HepG2 (cell line): Measurements from ENCODE around the gene GCDH. TPM values are rescaled to one million over a fixed set of nuclear protein-coding genes. Genes with fewer than 3 reads are reported as not detected.

Experiments
- ARID4A ChIP-seq: sonication (generic); formaldehyde crosslinking; IDR thresholded peaks from 2 replicates; pipeline ENCODE4 v1.5.0; 2020; ENCODE audit warnings: mild to moderate bottlenecking, missing genetic modification reagents, borderline replicate concordance
- BCL6 ChIP-seq: IDR thresholded peaks from 2 replicates; pipeline ENCODE4 v1.6.1; 2016; ENCODE audit warnings: missing genetic modification reagents, missing compliant biosample characterization
- HDAC2 ChIP-seq: sonication (generic); formaldehyde crosslinking; IDR thresholded peaks from 2 replicates; pipeline ENCODE4 v1.4.0; 2020; ENCODE audit warnings: missing genetic modification reagents
- KDM5A ChIP-seq: fragments of 200-600 bp; sonication (generic); IDR thresholded peaks from 2 replicates; pipeline ENCODE4 v1.7.0; 2018; ENCODE audit warnings: antibody characterized with exemption, mild to moderate bottlenecking, low read length, borderline replicate concordance
- MED13 ChIP-seq: sonication (generic); formaldehyde crosslinking; IDR thresholded peaks from 2 replicates; pipeline ENCODE4 v1.5.0; 2020; ENCODE audit warnings: missing genetic modification reagents
- MEIS1 ChIP-seq: sonication (generic); formaldehyde crosslinking; IDR thresholded peaks from 2 replicates; pipeline ENCODE4 v1.9.0; 2021; ENCODE audit warnings: mild to moderate bottlenecking, missing genetic modification reagents, moderate library complexity, borderline replicate concordance
- MXD3 ChIP-seq: IDR thresholded peaks from 2 replicates; pipeline ENCODE4 v1.6.1; 2016; ENCODE audit warnings: mild to moderate bottlenecking, missing biosample characterization, missing genetic modification reagents
- NPAS2 ChIP-seq: sonication (generic); formaldehyde crosslinking; IDR thresholded peaks from 2 replicates; pipeline ENCODE4 v1.8.0; 2022; ENCODE audit warnings: mild to moderate bottlenecking, missing genetic modification reagents, borderline replicate concordance
- POLR2A ChIP-seq, 2 experiments: IDR thresholded peaks; 2 replicates each; pipeline ENCODE4 v1.6.1; 2011; ENCODE audit warnings: low read depth in 2 of 2, low read length in 2 of 2, mild to moderate bottlenecking in 1 of 2, moderate library complexity in 1 of 2; ENCODE audit not compliant: insufficient read depth in 1 of 2
- RBM39 ChIP-seq: fragments of 200-400 bp; formaldehyde crosslinking; IDR thresholded peaks from one replicate; pipeline ENCODE4 v1.6.1; 2018; ENCODE audit warnings: antibody characterized with exemption, mild to moderate bottlenecking, low read depth, low read length; ENCODE audit not compliant: poor library complexity, severe bottlenecking
- SOX6 ChIP-seq, 2 experiments: fragments of 450-650 bp in 1 of 2; sonication (generic) in 1 of 2; formaldehyde crosslinking in 1 of 2; IDR thresholded peaks; 2 replicates each; pipeline versions ENCODE4 v1.4.0 to v1.6.1; 2017 to 2020; ENCODE audit warnings: antibody characterized with exemption in 1 of 2, mild to moderate bottlenecking in 1 of 2, missing genetic modification reagents in 1 of 2
- XBP1 ChIP-seq: sonication (generic); formaldehyde crosslinking; IDR thresholded peaks from 2 replicates; pipeline ENCODE4 v1.5.0; 2020; ENCODE audit warnings: missing genetic modification reagents
- ZNF101 ChIP-seq: sonication (generic); formaldehyde crosslinking; IDR thresholded peaks from 2 replicates; pipeline ENCODE4 v1.4.0; 2020; ENCODE audit warnings: mild to moderate bottlenecking, low read depth, missing genetic modification reagents, borderline replicate concordance
- ZNF468 ChIP-seq: sonication (generic); formaldehyde crosslinking; IDR thresholded peaks from 2 replicates; pipeline ENCODE4 v1.8.0; 2022; ENCODE audit warnings: mild to moderate bottlenecking, moderate library complexity, missing genetic modification reagents
- ZNF552 ChIP-seq: sonication (generic); formaldehyde crosslinking; IDR thresholded peaks from 2 replicates; pipeline ENCODE4 v1.9.0; 2022; ENCODE audit warnings: missing genetic modification reagents, mild to moderate bottlenecking, borderline replicate concordance
- ZNF569 ChIP-seq: sonication (generic); formaldehyde crosslinking; IDR thresholded peaks from 2 replicates; pipeline ENCODE4 v1.5.0; 2020; ENCODE audit warnings: mild to moderate bottlenecking, missing genetic modification reagents, moderate library complexity, borderline replicate concordance
- ZNF7 ChIP-seq: IDR thresholded peaks from 2 replicates; pipeline ENCODE4 v1.6.1; 2016; ENCODE audit warnings: missing biosample characterization, missing genetic modification reagents
- ZNF740 ChIP-seq: sonication (generic); formaldehyde crosslinking; IDR thresholded peaks from 2 replicates; pipeline ENCODE4 v1.4.0; 2020; ENCODE audit warnings: missing genetic modification reagents
- polyA plus RNA-seq, 8 experiments: library from polyadenylated mRNA; depleted of rRNA in 3 of 8; stranded (reverse) in 7 of 8; unstranded in 1 of 8; fragments of >200 nt; fragmentation: Illumina TruSeq in 4 of 8; extraction: Trizol in 4 of 8; gene quantifications; 2 replicates each; pipeline versions ENCODE4 v1.2.1 to v1.2.3, GENCODE V29; 2011 to 2016; ENCODE audit warnings: low read depth in 4 of 8, missing spikeins in 1 of 8, mixed read lengths in 1 of 8; ENCODE audit not compliant: insufficient read depth in 1 of 8
- total RNA-seq, 5 experiments: library from RNA; depleted of rRNA; stranded (reverse); fragments of >200 nt; fragmentation: Illumina TruSeq; extraction: Trizol; gene quantifications; 2 replicates each; pipeline ENCODE4 v1.2.3, GENCODE V29; 2016; ENCODE audit warnings: low read depth in 1 of 5

The GCDH gene
- total and polyA plus RNA-seq, 2 of the 13 experiments (the other 11 are each of a cell fraction or from before 2014, with no cell fraction given): 15.1 to 38.0 TPM

- no peak for TF ChIP-seq NPAS2 (CRISPR knock-in tag)
- no peak for TF ChIP-seq MED13 (CRISPR knock-in tag)
- TF ChIP-seq ZNF7 (CRISPR knock-in tag): no peak
- TF ChIP-seq ZNF101 (CRISPR knock-in tag): no peak
- 0 out of 4 replicates have a peak, but pooled peaks of 1 of the 2 experiments have one; percentile 33 for TF ChIP-seq POLR2A (IDR thresholded peaks at IDR 0.05; ENCODE audit: insufficient read depth in 1 of 2, low read depth in 2 of 2, low read length in 2 of 2)
- 0 out of 2 replicates have a peak, but pooled peaks have one; percentile 7 for TF ChIP-seq MXD3 (CRISPR knock-in tag)
- 0 out of 2 replicates have a peak, but pooled peaks have one; percentile 38 for TF ChIP-seq ZNF468 (CRISPR knock-in tag)
- TF ChIP-seq KDM5A: peak; percentile 64; the same call in 1 of the 2 replicates
- no peak for TF ChIP-seq HDAC2 (CRISPR knock-in tag)
- peak; percentile 2; the same call in 1 of the 2 replicates for TF ChIP-seq ARID4A (CRISPR knock-in tag)
- no peak for TF ChIP-seq BCL6
- peak; percentile 11; the same call in 1 of the 2 replicates for TF ChIP-seq MEIS1 (CRISPR knock-in tag)
- TF ChIP-seq ZNF552 (CRISPR knock-in tag): no peak
- no peak for TF ChIP-seq SOX6 (IDR thresholded peaks at IDR 0.05)
- no peak for TF ChIP-seq SOX6 (CRISPR knock-in tag; IDR thresholded peaks at IDR 0.05)
- TF ChIP-seq ZNF740 (CRISPR knock-in tag): peak; percentile 33
- peak; percentile 11 for TF ChIP-seq RBM39
- TF ChIP-seq XBP1 (CRISPR knock-in tag): 0 out of 2 replicates have a peak, but pooled peaks have one; percentile 2
- TF ChIP-seq ZNF569 (CRISPR knock-in tag): 0 out of 2 replicates have a peak, but pooled peaks have one; percentile 9
These were observed 48.0 kb downstream of the GCDH start (continued) for GRCh38 chr19:12938779-12939601.
